GF-D8 (cell line): ENCODE measurements around the gene FHIT.

Experiments used
- DNase-seq: peaks from one replicate; lab custom pipeline; 2025; lab: John Stamatoyannopoulos, UW

The FHIT gene

GRCh38 chr3:61169621-61170251 is 81.5 kb downstream of the FHIT start:
- DNase-seq, result no peak

GRCh38 chr3:61168286-61168685 is 83.0 kb downstream of the FHIT start:
- no peak for DNase-seq

DNA sequence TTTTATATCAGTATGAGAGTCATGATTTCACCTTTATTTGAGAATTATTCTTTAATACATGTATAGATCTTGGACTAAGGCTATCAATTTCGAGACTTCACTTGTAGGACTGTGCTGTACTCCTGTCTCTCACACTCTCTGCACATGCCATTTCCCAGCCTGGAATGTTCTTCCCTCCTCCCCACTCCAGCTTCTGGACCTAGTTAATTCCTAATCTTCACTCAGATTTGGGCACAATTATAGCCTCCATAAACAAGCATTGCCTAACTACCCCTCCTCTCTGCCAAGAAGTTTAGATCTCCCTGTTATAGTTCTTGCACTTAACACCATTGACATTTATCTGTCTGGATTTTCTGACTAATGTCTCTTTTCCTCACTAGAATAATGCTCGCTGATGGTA is 88.3 kb downstream of the FHIT start:
- DNase-seq, result no peak

DNA sequence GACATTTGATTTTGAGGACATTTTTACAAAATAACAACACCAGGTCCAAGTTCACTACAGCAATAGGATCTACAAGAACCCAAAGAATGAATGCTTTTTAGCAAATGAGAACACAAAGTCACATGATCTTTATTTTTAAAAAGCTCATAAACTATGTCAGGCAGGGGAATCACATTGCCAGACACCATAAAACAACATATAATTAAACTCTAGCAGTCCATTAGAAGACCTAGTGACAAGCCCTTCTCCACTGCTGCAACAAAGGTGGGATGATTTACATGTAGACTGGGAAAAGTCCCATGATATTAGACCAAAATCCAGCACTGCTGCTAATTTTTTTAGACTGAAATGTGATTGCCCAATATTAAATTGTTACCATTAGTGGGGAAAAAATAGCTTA is 92.6 kb downstream of the FHIT start:
- DNase-seq, result no peak

GRCh38 chr3:61158216-61158615 is 93.0 kb downstream of the FHIT start:
- no peak for DNase-seq

DNA sequence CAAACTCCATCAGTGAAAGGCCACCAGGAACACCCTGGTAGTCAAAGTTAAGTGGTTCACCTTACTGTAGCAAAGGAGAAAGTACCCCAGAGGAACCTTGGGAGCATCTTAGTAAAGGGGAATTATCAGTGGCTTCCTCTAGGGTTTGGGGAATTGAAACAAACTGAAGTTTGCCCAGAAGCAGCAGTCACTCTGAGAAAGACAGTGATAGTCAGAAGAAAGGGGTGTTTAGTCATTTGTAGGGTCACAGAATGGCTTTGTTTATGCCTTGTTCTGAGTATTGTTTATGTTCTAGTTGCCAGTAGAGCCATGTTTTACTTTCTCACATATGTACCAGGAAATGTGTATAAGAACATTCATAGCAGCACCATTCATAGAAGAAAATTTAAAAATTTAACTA is 93.8 kb downstream of the FHIT start:
- DNase-seq, result no peak

- DNase-seq, result no peak
These were observed 95.5 kb downstream of the FHIT start for GRCh38 chr3:61155701-61156292.

- no peak for DNase-seq
These were observed 96.6 kb downstream of the FHIT start for GRCh38 chr3:61154457-61155198.

GRCh38 chr3:61152071-61152470 is 99.2 kb downstream of the FHIT start:
- DNase-seq, result no peak

GRCh38 chr3:61149236-61149635 is 102.0 kb downstream of the FHIT start:
- no peak for DNase-seq

GRCh38 chr3:61146010-61146890 is 105.0 kb downstream of the FHIT start:
- DNase-seq, result no peak

- no peak for DNase-seq
These were observed 109.6 kb downstream of the FHIT start for GRCh38 chr3:61141697-61142096.

- no peak for DNase-seq
These were observed 110.0 kb downstream of the FHIT start for GRCh38 chr3:61141227-61141626.

DNA sequence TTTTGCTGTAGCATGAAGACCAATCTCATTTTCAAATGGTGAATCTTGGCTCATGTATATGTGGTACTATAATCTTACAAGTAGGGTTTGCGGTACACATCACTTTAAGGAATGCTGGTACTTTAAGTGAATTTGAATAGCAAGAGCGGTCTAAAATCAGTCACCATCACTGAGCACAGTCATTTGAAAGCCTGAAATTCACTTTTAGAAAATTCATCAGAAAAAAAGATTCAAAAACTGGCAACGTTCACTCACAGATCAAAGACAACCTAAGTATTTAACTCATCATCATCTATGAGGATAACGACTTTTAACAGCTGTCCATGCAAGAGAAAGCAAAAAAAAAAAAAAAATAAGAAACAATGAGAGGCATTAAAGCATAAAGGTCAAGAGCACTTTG is 111.6 kb downstream of the FHIT start:
- no peak for DNase-seq

DNA sequence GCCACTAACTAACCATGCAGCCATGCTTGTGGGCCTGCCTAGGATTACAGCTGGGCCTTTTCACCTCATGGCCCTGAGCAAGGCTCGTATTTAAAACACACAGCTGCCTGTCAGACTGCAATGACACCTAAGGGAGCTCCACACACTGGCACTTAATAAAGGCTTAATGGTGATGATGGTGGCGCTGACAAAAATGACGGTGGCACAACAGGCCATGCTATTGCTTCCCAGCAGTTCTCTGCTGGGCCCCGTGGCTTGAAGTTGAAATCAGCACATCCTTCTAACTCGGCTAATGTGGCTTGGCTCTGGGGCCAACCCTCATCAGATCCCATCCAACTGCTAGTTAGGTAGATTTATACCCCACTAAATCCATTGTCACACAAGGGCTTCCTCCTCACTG is 112.9 kb downstream of the FHIT start:
- DNase-seq, result no peak

DNA sequence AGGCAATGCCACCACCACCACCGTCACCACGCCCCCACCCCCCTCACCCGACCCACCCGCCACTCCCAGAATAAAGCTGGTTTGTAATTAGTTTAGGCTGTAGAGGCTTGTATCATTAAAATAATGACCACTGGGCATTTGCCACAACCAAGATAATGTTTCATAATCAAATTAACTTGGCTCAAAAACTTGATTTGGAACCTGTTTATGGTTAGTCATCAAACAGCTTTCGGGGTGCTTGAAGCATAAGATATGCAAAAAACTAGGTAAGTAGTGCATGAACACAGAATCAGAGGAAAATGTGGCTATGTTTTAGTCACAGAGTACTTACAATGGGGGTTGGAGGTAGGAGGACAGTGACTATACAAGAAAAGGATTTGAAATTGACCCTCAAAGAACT is 115.1 kb downstream of the FHIT start:
- DNase-seq, result no peak

- DNase-seq, result peak; percentile 37
These were observed 116.7 kb downstream of the FHIT start for GRCh38 chr3:61134532-61134931.

- DNase-seq, result no peak
These were observed 119.2 kb downstream of the FHIT start for GRCh38 chr3:61132062-61132461.

- no peak for DNase-seq
These were observed 132.4 kb downstream of the FHIT start for GRCh38 chr3:61118830-61119229.

DNA sequence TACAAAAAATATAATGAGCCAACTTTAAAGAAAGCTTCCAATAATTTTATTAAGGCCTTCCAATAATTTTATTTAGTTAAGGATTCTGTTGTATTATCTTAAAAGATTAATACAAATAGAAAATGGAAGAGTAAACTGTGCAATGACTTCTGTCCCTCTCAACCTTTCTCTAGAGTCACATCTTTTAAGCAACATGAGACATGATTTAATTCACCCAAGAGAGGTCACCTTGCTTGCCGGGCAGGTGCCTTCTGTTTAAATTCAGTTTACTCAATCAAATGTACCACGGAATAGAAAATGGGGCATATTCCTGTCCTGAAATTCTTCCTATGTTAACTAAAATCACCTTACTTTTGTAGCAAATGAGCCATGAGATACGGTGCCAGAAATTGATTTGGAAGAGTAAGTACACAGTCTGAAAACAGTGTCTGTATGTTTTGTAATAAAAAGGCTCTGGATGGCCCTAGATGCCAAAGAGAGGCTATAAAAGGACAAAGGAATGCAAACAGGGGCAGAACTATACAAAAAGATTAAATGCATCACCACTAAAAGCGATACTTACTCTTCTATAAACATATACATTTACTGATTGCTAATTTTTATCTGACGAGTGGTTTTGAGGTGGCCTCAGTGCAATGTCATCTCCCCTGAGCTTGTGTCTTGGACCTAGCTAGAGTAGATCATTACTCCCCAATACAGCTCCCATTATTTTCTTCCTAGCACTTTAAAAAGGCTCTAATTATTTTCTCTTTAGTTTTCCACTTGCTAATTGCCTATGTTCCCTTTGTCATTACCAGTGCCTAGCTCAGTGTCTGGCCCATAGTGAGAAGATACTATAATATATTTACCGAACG is 134.0 kb downstream of the FHIT start:
- no peak for DNase-seq

- no peak for DNase-seq
These were observed 136.8 kb downstream of the FHIT start for GRCh38 chr3:61114316-61114953.
